ENCODE measurements around the gene NOTCH2NLA.
"Not testable (repeated sequence)": the region's sequence is repeated elsewhere in the genome, so short reads cannot be mapped to it uniquely, and the experiment has no call there.

The NOTCH2NLA gene

DNA sequence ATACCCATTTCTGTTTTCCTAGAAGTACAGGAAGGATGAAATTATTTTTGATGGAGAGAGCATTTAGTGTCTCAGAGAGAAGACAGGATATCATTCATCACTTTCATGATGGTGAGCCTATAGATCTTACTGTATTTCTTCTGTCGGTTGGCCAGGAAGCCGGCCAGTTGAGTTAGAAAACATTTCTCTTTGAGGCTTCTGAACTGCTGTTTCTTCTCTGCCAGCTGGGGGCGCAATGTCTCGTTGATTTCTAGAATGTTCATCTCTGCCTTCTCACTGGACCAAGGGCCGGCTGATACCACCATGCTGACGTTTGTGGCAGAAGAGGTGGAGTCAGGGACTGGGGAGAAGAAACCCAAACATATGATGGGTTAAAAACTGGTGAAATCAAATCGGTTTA lies 84.4 kb downstream of the NOTCH2NLA start, which contains the start of gene NBPF10:
NBPF10 (minus strand) TSS at position 340 of the 400 bp plus-strand sequence; CDS start at position 305, 35 bp downstream.
- not testable (repeated sequence) for DNase-seq
